ENCODE data around the gene GPR45. TPM values are rescaled to one million over a fixed set of nuclear protein-coding genes. Genes with fewer than 3 reads are reported as not detected.

GPR45 gene
- total and polyA plus RNA-seq, 9 of the 15 experiments (the other 6 are each of a cell fraction or from before 2014, with no cell fraction given), result not detected

DNA sequence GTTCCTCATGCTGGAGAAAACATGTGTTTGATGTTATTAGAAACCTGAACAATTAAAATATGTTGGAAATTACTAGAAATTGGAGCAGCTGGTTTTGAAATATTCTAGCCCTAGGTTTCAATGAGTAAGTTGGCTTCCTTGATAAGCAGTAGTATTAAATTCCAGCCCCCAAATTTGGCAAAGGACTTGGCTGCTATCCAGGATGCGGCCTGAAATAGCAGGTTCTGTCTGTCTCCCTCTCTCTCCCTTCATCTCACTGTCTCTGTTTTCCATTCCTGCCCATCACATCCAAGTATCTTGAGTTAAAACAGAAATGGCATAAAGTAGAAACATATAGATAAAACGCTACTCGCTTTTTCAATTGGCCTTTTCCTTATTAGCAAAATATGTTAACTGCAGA is 20.9 kb upstream of the GPR45 start:
- in situ Hi-C loops (cut with MboI), result no loop called here
- WGBS (ENCODE audit: insufficient coverage, low coverage, missing lambda C conversion rate), result 2% methylated on average over 3 of the region's 3 CpGs
- intact Hi-C loops (cut with micrococcal nuclease), result no loop called here

GRCh38 chr2:105224444-105224843 is 17.1 kb upstream of the GPR45 start:
- TF ChIP-seq SRSF7 (optimal IDR thresholded peaks at IDR 0.05; ENCODE audit: low read depth, low read length), result no peak
- no peak for TF ChIP-seq TCF15 (CRISPR knock-in tag; IDR thresholded peaks at IDR 0.05)
- TF ChIP-seq TAF1 (IDR thresholded peaks at IDR 0.05; ENCODE audit: control insufficient read depth, extremely low read depth, insufficient read depth, low read length, severe bottlenecking), result no peak
- TF ChIP-seq, protein P1, sequence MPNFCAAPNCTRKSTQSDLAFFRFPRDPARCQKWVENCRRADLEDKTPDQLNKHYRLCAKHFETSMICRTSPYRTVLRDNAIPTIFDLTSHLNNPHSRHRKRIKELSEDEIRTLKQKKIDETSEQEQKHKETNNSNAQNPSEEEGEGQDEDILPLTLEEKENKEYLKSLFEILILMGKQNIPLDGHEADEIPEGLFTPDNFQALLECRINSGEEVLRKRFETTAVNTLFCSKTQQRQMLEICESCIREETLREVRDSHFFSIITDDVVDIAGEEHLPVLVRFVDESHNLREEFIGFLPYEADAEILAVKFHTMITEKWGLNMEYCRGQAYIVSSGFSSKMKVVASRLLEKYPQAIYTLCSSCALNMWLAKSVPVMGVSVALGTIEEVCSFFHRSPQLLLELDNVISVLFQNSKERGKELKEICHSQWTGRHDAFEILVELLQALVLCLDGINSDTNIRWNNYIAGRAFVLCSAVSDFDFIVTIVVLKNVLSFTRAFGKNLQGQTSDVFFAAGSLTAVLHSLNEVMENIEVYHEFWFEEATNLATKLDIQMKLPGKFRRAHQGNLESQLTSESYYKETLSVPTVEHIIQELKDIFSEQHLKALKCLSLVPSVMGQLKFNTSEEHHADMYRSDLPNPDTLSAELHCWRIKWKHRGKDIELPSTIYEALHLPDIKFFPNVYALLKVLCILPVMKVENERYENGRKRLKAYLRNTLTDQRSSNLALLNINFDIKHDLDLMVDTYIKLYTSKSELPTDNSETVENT (CRISPR knock-in tag; IDR thresholded peaks at IDR 0.05), result no peak
- TF ChIP-seq ZBED1 (IDR thresholded peaks at IDR 0.05), result no peak
- Histone ChIP-seq H3K27ac (ENCODE audit: extremely low read depth, low read depth, low read length) (no peak overlapping the region), H2AFZ (ENCODE audit: low read depth, low read length) (no peak overlapping the region), H3K4me1 (replicated peaks in 1 of 2; ENCODE audit: control insufficient read depth in 2 of 2, insufficient read depth in 2 of 2, low read length in 2 of 2) (no peaks in the 10 kb centered on the region), H3K27me3 (ENCODE audit: control insufficient read depth in 2 of 2, insufficient read depth in 2 of 2, low read length in 2 of 2) (peaks cover 30 to 42% of the 10 kb centered on the region in 2 experiments), H3K79me2 (ENCODE audit: control insufficient read depth, insufficient read depth, low read length) (no peaks in the 10 kb centered on the region), H4K20me1 (replicated peaks; ENCODE audit: control insufficient read depth, insufficient read depth, low read length) (no peaks in the 10 kb centered on the region), H3K9ac (ENCODE audit: insufficient read depth in 1 of 2, low read depth in 2 of 2, low read length in 2 of 2) (no peak overlapping the region), H3K36me3 (ENCODE audit: control insufficient read depth, insufficient read depth, low read length) (no peaks in the 10 kb centered on the region), H3K9me3 (replicated peaks; ENCODE audit: control insufficient read depth, insufficient read depth, low read depth, low read length) (no peaks in the 10 kb centered on the region), H3K4me3 (no peak overlapping the region), H3K9me1 (ENCODE audit: control insufficient read depth, insufficient read depth, low read length) (no peaks in the 10 kb centered on the region), H3K4me2 (ENCODE audit: insufficient read depth, low read length) (no peak overlapping the region)
- in situ Hi-C loops (cut with MboI), result no loop called here
- BruUV-seq (replicated peaks), result no TSS peak
- WGBS (ENCODE audit: insufficient coverage, low coverage, missing lambda C conversion rate), result 9% methylated on average over 9 of the region's 9 CpGs
- intact Hi-C loops (cut with micrococcal nuclease), result no loop called here
- FAIRE-seq (no peak), DNase-seq (ENCODE audit: extremely low read depth in 1 of 4, low spot score in 3 of 4) (no peak), ATAC-seq (no peak)
- CTCF ChIA-PET (ENCODE audit: low intra/inter-chr PET ratio), result no interaction called here
- POLR2A ChIA-PET, result no interaction called here

More for the DNA sequence above, 20.9 kb upstream of the GPR45 start:
- BruUV-seq (replicated peaks), result no TSS peak
- Histone ChIP-seq H3K4me3 (no peak overlapping the region), H2AFZ (ENCODE audit: low read depth, low read length) (no peak overlapping the region), H3K36me3 (ENCODE audit: control insufficient read depth, insufficient read depth, low read length) (no peaks in the 10 kb centered on the region), H3K79me2 (ENCODE audit: control insufficient read depth, insufficient read depth, low read length) (no peaks in the 10 kb centered on the region), H4K20me1 (replicated peaks; ENCODE audit: control insufficient read depth, insufficient read depth, low read length) (no peaks in the 10 kb centered on the region), H3K27ac (ENCODE audit: extremely low read depth, low read depth, low read length) (no peak overlapping the region), H3K27me3 (ENCODE audit: control insufficient read depth in 2 of 2, insufficient read depth in 2 of 2, low read length in 2 of 2) (peaks cover 35 to 65% of the 10 kb centered on the region in 2 experiments), H3K9me3 (replicated peaks; ENCODE audit: control insufficient read depth, insufficient read depth, low read depth, low read length) (no peaks in the 10 kb centered on the region), H3K9me1 (ENCODE audit: control insufficient read depth, insufficient read depth, low read length) (no peaks in the 10 kb centered on the region), H3K9ac (ENCODE audit: insufficient read depth in 1 of 2, low read depth in 2 of 2, low read length in 2 of 2) (no peak overlapping the region), H3K4me2 (ENCODE audit: insufficient read depth, low read length) (no peak overlapping the region), H3K4me1 (replicated peaks in 1 of 2; ENCODE audit: control insufficient read depth in 2 of 2, insufficient read depth in 2 of 2, low read length in 2 of 2) (no peaks in the 10 kb centered on the region)
- FAIRE-seq, result no peak
- no peak for ATAC-seq
- POLR2A ChIA-PET, result interaction anchor here (0.6 kb wide), 1 partner anchor 108 kb away, joined by 3 read pairs; no protein-coding TSS in a partner anchor
- CTCF ChIA-PET (ENCODE audit: low intra/inter-chr PET ratio), result no interaction called here
- no peak for DNase-seq (ENCODE audit: extremely low read depth in 1 of 4, low spot score in 3 of 4)
- TF ChIP-seq ZNF354B (CRISPR knock-in tag; IDR thresholded peaks at IDR 0.05) (no peak), ZNF778 (CRISPR knock-in tag; IDR thresholded peaks at IDR 0.05) (no peak), ZNF316 (IDR thresholded peaks at IDR 0.05) (no peak), HDAC3 (IDR thresholded peaks at IDR 0.05; ENCODE audit: borderline replicate concordance, partially characterized antibody) (no peak), NR2C1 (IDR thresholded peaks at IDR 0.05) (no peak), NR2C1 (tag; IDR thresholded peaks at IDR 0.05) (no peak), MAFK (IDR thresholded peaks at IDR 0.05; ENCODE audit: low read length) (no peak), RBM22 (IDR thresholded peaks at IDR 0.05; ENCODE audit: low read depth, low read length, poor library complexity, severe bottlenecking) (no peak), TGIF2 (CRISPR knock-in tag; IDR thresholded peaks at IDR 0.05) (no peak), BMI1 (IDR thresholded peaks at IDR 0.05; ENCODE audit: low read length) (no peak), SRSF9 (IDR thresholded peaks at IDR 0.05; ENCODE audit: borderline replicate concordance, low read depth, low read length) (no peak), KDM2B (CRISPR knock-in tag; IDR thresholded peaks at IDR 0.05) (no peak), NFRKB (IDR thresholded peaks at IDR 0.05; ENCODE audit: low read depth) (no peak), ZKSCAN1 (IDR thresholded peaks at IDR 0.05; ENCODE audit: low read depth, low read length) (no peak)

Measured in K562 (cell line).